Activated CD8-positive, alpha-beta memory T cell treated with anti-CD3 and anti-CD28 coated beads, Interleukin-2, amount 10 ng/mL, durations not matched to agents 7 days and 5 days (primary cell): ENCODE results near the gene ACAD8. TPM values are rescaled to one million over a fixed set of nuclear protein-coding genes. Genes with fewer than 3 reads are reported as not detected.
"Not testable (repeated sequence)": the region's sequence is repeated elsewhere in the genome, so short reads cannot be mapped to it uniquely, and the experiment has no call there.

Source experiments
- ATAC-seq: fragments of 150-1000 bp; cut with Tn5 transposase; one replicate; pipeline ENCODE4 v1.10.0; 2021; ENCODE audit warnings: moderate library complexity
- CTCF ChIA-PET: fragments of 350-600 bp; sonication (Branson Sonifier 250); formaldehyde crosslinking; loops from one replicate; lab custom pipeline; 2021; ENCODE audit warnings: antibody characterized with exemption; lab: Charles Lee
- DNase-seq: peaks from one replicate; pipeline ENCODE4 v3.0.0-alpha.2; 2020
- H3K27ac Mint-ChIP-seq: one replicate; pipeline ENCODE4 v1.8.0; 2021; ENCODE audit warnings: mild to moderate bottlenecking, mixed read lengths
- H3K27me3 Mint-ChIP-seq: one replicate; pipeline ENCODE4 v1.8.0; 2021; ENCODE audit warnings: mixed read lengths
- H3K36me3 Mint-ChIP-seq: one replicate; pipeline ENCODE4 v1.8.0; 2021; ENCODE audit warnings: mild to moderate bottlenecking, mixed read lengths
- H3K4me1 Mint-ChIP-seq: one replicate; pipeline ENCODE4 v1.8.0; 2021; ENCODE audit warnings: mixed read lengths
- H3K4me3 Mint-ChIP-seq: one replicate; pipeline ENCODE4 v1.8.0; 2021; ENCODE audit warnings: mild to moderate bottlenecking, moderate library complexity, mixed read lengths
- H3K9me3 Mint-ChIP-seq: one replicate; pipeline ENCODE4 v1.8.0; 2022; ENCODE audit warnings: low read depth, mixed read lengths
- total RNA-seq, 2 experiments: library from RNA; stranded (reverse); gene quantifications; one replicate each; pipeline ENCODE4 v1.2.3, GENCODE V29; 2021

ACAD8 gene
- total RNA-seq, 2 experiments from 2014 or later: 29.4 to 31.6 TPM

DNA sequence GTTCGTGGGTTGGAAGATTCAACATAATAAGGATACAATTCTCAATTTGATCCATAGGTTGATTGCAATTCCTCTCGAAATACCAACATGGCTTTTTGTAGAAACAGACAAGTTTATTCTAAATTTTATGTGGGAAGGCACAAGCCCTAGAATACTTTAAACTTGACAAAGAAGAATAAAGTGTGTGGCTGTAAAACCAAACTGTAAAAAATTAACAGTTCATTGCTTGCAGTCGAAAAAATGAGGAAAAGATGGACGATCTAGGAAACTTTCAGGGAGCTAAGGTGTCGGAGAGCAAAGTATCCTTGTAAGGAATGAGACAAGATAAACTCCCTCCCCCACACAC lies 21.8 kb downstream of the ACAD8 start:
- peaks cover 56% of the 10 kb centered on the region for H3K4me1 Mint-ChIP-seq
- peaks cover 11% of the 10 kb centered on the region for H3K36me3 Mint-ChIP-seq
- CTCF ChIA-PET: interaction anchor here (1.0 to 6.7 kb wide), 11 partner anchors 11 to 75 kb away, joined by 3 to 62 read pairs (median 6); partner anchors contain the start of genes ACAD8, NCAPD3, THYN1 and VPS26B

DNA sequence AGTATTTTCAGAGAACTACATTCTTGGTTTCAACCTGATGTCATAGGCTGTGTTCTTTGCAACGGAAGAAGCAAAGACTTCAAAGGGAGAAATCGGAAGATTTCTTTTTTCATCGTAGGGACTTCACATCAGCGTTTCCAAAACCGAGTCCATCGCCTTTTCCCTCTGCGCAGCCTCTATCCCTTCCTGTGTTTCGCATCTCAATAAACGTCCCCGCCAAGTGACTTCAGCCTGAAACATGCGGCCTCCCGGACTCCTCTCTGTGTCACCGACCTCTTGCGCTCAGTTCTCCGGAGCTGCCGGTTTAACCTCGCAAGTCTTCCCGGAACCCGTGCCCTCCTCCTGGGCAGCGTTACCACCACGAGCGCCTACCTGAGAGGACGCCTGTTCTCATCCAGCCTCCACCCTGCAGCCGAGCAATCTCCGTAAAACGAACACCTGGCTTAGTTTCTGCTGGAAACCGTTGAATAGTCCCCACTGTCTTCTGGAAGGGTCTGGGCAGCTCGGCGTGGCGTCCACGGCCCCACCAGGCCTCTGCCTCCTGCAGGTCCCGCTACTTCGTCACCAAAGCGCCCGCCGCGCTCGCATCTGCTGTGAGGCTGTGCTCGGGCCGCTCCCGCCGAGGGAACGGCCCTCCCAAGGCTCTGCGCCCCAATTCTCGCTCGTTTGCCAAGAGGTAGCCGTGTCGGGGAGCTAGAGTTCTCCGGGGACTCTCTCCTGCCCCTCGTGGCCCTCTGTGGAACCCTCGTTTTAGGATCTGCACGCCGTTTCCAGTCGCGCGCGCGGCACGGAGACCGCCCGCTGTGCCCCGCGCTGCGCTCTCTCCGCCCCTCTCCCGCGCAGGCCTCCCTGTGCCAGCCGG lies 22.4 kb downstream of the ACAD8 start, which contains the start of gene GLB1L3:
Gene GLB1L3 (plus strand): TSS at position 846 of the 862 bp plus-strand sequence. CDS start 362 bp downstream, outside the sequence.
- H3K36me3 Mint-ChIP-seq: peaks cover 12% of the 10 kb centered on the region
- H3K27me3 Mint-ChIP-seq: peaks cover 4% of the 10 kb centered on the region
- CTCF ChIA-PET: interaction anchor here (0.6 to 6.7 kb wide), 22 partner anchors 12 to 348 kb away, joined by 3 to 62 read pairs (median 4); partner anchors contain the start of genes ACAD8, NCAPD3, THYN1 and VPS26B
- H3K4me1 Mint-ChIP-seq: peaks cover 49% of the 10 kb centered on the region
- H3K4me3 Mint-ChIP-seq: peak within 1 kb of the TSS; percentile 96
- H3K27ac Mint-ChIP-seq: peak within 1 kb of the TSS; percentile 93
- no peaks in the 10 kb centered on the region for H3K9me3 Mint-ChIP-seq
- DNase-seq (peak; percentile 90), ATAC-seq (peak; percentile 93)

More for the DNA sequence above, 21.8 kb downstream of the ACAD8 start:
- peaks cover 4% of the 10 kb centered on the region for H3K27me3 Mint-ChIP-seq
- ATAC-seq (no peak), DNase-seq (no peak)
- no peaks in the 10 kb centered on the region for H3K9me3 Mint-ChIP-seq
- peak overlapping the region; percentile 96 for H3K4me3 Mint-ChIP-seq
- peak overlapping the region; percentile 93 for H3K27ac Mint-ChIP-seq

DNA sequence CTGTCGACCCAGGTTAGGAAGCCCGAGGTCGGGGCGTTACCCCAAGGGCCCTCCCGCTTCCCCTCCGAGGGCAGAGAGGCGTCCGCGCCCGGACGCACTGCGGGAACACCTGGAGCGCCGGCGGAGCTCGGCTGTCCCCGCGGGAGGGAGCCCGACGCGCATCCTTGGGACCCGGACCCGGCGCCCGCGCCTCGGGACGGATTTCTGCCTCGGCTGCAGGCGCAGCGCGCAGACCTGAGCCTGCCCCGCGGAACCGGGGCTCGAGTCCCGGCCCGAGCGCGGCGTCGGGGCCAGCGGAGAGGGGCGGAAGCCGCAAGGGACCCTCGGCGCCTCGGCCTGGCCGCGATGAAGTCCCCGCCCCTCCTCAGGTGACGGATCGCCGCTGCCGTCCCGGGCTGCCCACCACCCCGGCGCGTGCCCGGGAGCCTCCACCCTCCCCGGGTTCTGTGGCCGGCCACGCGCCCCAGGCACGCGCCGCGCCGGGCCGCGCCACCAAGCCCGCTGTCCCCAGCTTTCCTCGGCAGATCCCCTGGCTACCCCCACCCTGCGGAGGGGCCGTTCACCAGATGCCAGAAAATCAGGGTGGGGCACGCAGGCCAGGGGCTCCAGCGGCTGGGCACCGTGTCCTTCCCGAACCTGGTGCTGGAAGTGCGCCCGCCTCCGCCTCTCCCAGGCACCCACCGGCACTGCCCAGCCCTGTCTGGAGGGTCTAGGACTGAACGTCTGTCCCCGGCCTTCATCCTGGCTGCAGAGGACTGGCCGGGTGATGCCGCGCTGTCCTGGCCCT lies 23.2 kb downstream of the ACAD8 start:
- peak overlapping the region; percentile 93 for H3K27ac Mint-ChIP-seq
- H3K4me1 Mint-ChIP-seq: peaks cover 42% of the 10 kb centered on the region
- peak; percentile 40 for DNase-seq
- no peak for ATAC-seq
- no peaks in the 10 kb centered on the region for H3K9me3 Mint-ChIP-seq
- peaks cover 9% of the 10 kb centered on the region for H3K36me3 Mint-ChIP-seq
- H3K4me3 Mint-ChIP-seq: peak overlapping the region; percentile 96
- CTCF ChIA-PET: interaction anchor here (0.7 to 6.7 kb wide), 21 partner anchors 12 to 348 kb away, joined by 3 to 62 read pairs (median 4); partner anchors contain the start of genes ACAD8, NCAPD3, THYN1 and VPS26B
- H3K27me3 Mint-ChIP-seq: peaks cover 4% of the 10 kb centered on the region

DNA sequence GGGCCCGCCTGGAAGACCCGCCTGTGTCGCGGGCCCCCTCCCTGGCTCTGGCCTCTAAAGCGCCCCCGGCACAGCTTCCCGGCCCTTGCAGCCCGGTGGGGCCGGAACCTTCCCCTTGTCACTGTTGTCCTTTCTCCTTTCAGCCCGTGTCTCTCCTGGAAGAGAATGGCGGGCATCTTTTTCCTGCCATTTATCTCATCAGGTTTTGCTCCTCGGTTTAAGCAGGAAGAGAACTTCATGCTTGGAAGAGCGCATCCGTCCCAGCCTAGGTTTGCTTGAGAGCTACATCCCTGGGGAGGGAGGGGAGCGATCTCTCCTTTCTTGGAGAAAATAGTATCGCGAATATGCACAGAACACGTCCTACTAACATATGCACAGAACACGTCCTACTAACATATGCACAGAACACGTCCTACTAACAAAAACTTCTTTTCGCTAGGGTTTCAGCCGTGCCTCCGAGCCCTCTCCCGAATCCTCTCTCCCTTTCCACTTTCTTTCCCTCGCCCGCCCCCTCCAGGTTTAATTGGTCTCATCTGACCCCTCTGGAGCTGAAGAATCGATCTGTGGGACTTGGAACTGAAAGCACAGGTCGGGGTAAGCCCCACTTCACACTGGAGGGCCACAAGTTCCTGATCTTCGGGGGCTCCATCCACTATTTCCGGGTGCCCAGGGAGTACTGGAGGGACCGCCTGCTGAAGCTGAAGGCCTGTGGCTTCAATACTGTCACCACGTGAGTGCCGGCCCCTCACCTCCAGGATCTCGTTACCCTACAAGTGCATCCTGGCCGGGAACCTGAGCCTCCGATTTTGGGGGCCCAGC lies 24.0 kb downstream of the ACAD8 start:
- peak overlapping the region; percentile 75 for H3K4me3 Mint-ChIP-seq
- peak; percentile 28 for DNase-seq
- ATAC-seq: no peak
- peaks cover 39% of the 10 kb centered on the region for H3K4me1 Mint-ChIP-seq
- peaks cover 4% of the 10 kb centered on the region for H3K27me3 Mint-ChIP-seq
- CTCF ChIA-PET: interaction anchor here (0.9 to 6.7 kb wide), 5 partner anchors 14 to 72 kb away, joined by 3 to 62 read pairs (median 5); partner anchors contain the start of genes NCAPD3 and VPS26B
- peaks cover 7% of the 10 kb centered on the region for H3K36me3 Mint-ChIP-seq
- no peaks in the 10 kb centered on the region for H3K9me3 Mint-ChIP-seq
- H3K27ac Mint-ChIP-seq: peak overlapping the region; percentile 62

DNA sequence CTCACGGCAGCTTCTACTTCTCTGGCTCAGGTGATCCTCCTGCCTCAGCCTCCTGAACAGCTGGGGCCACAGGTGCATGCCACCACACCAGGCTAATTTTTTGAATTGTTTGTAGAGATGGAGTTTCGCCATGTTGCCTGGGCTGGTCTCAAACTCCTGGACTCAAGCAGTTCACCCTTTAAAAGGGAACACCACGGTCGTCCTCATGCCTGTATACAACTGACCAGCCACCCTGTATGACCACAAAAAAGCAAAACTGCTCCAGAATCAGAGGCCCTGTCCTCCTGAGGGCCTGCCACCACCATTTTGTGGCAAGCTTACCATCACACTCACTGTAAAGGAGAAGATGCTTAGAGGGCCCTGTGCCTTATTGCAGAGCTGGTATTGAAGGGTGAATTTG lies 25.0 kb downstream of the ACAD8 start:
- no peak for ATAC-seq
- CTCF ChIA-PET: interaction anchor here (1.2 kb wide), 1 partner anchor 44 kb away, joined by 3 read pairs; no protein-coding TSS in a partner anchor
- peaks cover 4% of the 10 kb centered on the region for H3K27me3 Mint-ChIP-seq
- no peak overlapping the region for H3K4me3 Mint-ChIP-seq
- H3K9me3 Mint-ChIP-seq: no peaks in the 10 kb centered on the region
- peaks cover 30% of the 10 kb centered on the region for H3K4me1 Mint-ChIP-seq
- peak; percentile 39 for DNase-seq
- H3K36me3 Mint-ChIP-seq: peaks cover 5% of the 10 kb centered on the region
- H3K27ac Mint-ChIP-seq: no peak overlapping the region

DNA sequence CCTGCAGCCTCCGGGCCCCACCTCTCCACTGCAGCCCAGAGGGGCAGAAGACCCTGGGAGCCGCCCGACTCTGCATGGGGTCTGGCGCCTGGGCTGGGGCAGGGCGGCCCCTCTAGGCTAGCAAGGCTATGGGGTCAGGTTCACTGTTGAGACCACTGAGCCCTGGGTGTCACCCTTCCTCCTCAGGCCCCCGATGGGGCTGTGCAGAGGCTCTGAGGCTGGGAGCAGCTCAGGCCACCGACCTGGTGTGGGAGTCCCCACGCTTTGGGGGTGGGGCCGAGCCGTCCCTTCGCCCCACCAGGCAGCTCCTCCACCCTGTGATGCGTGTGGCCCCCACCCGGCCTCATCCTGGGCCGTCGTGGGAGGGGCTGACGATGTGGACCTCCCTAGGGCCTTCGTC lies 28.3 kb downstream of the ACAD8 start:
- ATAC-seq, H3K27me3 Mint-ChIP-seq, DNase-seq, H3K27ac Mint-ChIP-seq, CTCF ChIA-PET, H3K36me3 Mint-ChIP-seq, H3K9me3 Mint-ChIP-seq, H3K4me1 Mint-ChIP-seq, H3K4me3 Mint-ChIP-seq: not testable (repeated sequence)

DNA sequence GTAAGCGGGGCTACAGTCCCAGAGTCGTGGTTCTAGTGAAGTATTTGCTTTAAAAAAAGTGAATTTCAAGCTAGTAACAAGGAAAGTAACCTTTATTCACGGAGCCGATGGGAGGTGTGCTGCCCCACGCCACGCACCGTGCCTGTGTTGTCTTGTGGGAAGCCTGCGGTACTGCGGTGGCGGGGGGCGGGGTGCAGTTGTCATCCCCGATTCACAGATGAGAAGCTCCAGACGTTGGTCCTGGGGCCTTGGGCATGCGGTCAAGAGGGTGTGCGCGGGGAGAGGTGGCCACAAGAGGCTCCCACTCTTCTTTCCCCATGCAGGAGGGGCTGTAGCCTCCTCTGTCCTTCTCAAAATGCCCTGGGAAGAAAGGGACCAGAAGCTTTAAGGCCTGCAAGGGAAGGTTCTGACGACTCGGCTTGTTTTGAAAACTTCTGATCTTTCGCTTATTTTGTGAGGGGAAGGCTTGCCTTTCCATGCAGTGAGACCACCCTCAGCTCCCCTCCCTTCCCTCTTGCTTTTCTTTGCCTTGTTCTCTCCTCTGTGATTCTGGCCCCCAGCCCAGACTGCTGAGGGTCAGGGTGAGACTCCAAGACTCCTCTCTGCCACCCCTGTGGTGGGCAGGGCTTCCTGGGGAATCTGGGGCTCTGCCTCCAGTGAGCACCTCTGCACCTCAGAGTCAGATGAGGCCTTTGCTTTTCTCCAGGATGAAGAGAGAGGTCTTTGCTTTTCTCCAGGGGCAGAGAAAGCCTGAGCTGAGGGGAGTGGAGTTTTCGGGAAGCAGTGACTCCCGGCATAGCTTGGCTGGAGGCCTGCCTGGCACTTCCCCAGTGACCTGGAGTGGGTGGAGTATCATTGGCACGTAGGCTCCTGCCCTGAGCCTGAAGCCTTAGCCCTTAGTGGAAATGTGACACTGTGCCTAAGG lies 29.0 kb downstream of the ACAD8 start:
- Mint-ChIP-seq H3K4me3 (no peak overlapping the region), H3K9me3 (no peaks in the 10 kb centered on the region), H3K27me3 (peaks cover under 1% of the 10 kb centered on the region), H3K4me1 (peaks cover 7% of the 10 kb centered on the region), H3K27ac (no peak overlapping the region), H3K36me3 (peaks cover 3% of the 10 kb centered on the region)
- peak; percentile 30 for DNase-seq
- CTCF ChIA-PET: no interaction called here
- ATAC-seq: no peak

DNA sequence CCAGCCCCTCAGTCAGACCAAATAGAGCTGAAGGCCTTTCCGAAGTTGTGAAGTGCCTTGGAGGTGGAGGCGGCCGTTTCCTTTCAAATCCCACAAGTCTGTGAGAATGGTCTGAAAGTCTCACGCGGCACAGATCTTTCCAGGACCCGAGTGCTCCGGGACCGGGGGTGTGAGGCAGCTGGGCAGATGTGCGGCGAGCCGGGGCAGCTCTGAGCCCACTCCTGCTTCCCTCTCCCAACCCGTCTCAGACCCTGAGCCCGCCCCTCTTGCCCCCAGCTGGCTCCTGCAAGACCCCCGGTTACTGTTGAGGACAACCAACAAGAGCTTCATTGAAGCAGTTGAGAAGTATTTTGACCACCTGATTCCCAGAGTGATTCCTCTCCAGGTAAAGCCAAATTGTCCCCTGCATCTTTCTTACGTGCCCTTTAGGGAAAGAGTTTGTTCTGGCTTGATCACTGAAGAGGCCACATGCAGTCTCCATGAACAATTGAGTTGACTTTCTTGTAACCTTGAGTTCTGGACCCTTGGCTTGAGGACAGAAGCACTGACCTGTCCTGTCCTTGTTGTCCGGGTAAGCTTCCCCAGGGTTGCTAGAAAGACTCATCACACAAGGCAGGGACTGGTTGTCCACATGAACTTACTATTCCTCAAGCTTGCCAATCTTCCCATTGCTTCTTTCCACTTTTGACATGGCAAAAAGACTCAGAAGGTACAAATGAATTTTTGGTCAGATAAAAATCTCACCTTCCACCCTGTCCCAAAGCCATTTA lies 30.3 kb downstream of the ACAD8 start:
- CTCF ChIA-PET: no interaction called here
- peaks cover 3% of the 10 kb centered on the region for H3K36me3 Mint-ChIP-seq
- no peak for ATAC-seq
- no peaks in the 10 kb centered on the region for H3K27me3 Mint-ChIP-seq
- H3K4me1 Mint-ChIP-seq: peaks cover 4% of the 10 kb centered on the region
- H3K4me3 Mint-ChIP-seq: no peak overlapping the region
- no peak overlapping the region for H3K27ac Mint-ChIP-seq
- no peaks in the 10 kb centered on the region for H3K9me3 Mint-ChIP-seq
- DNase-seq: peak; percentile 30

DNA sequence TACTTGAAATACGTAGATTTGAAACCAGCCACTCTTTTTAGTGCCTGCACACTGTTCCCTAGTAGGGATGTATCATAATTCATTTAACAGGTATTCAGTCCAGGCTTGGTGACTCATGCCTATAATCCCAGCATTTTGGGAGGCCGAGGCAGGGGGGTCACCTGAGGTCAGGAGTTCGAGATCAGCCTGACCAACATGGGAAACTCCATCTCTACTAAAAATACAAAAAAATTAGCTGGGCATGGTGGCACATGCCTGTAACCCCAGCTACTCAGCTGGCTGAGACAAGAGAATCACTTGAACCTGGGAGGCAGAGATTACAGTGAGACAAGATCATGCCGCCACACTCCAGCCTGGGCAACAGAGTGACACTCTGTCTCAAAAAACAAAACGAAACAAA lies 31.0 kb downstream of the ACAD8 start:
- H3K36me3 Mint-ChIP-seq, H3K27ac Mint-ChIP-seq, ATAC-seq, H3K9me3 Mint-ChIP-seq, CTCF ChIA-PET, H3K27me3 Mint-ChIP-seq, H3K4me3 Mint-ChIP-seq, DNase-seq, H3K4me1 Mint-ChIP-seq: not testable (repeated sequence)

DNA sequence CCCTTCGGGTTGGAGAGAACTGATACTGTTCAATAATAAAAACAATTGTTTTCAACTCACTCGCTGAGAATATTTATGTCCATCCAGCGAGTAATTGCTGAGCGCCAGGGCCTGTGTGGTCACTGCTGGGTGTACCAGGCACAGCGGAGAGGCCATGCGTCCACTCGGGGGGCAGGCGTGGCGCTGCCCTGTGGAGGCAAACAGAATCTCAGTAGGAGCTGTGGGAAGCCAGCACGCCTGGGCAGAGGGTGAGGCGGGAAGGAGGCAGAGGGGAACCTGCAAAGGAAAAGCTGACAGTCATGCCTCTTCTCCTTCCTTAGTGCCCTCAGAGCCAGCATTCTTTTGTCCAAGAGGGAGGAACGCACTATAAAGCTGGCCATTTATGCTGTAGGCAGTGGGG lies 34.2 kb downstream of the ACAD8 start:
- Mint-ChIP-seq H3K27ac (no peak overlapping the region), H3K4me3 (no peak overlapping the region), H3K27me3 (no peaks in the 10 kb centered on the region), H3K9me3 (no peaks in the 10 kb centered on the region), H3K36me3 (no peaks in the 10 kb centered on the region), H3K4me1 (no peaks in the 10 kb centered on the region)
- CTCF ChIA-PET: interaction anchor here (1.5 kb wide), 1 partner anchor 12 kb away, joined by 4 read pairs; the partner anchor contains the start of gene GLB1L3
- ATAC-seq (no peak), DNase-seq (peak; percentile 19)

DNA sequence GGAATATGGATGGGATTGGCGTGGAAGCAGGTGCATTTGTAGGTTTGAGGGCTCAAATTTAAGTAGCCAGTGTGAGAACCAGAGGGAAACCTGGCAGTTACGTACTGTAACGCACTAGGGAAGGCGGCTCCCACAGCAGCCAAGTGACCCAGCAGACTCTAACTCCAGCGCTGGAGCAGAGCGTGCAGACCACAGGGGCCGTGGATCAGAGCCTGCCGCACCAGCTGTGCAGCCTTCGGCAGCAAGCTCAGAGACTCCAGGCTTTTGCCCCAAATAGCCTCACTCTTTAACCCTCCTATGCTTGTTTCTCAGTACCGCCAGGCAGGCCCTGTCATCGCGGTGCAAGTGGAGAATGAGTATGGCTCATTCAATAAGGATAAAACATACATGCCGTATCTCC lies 35.1 kb downstream of the ACAD8 start:
- Mint-ChIP-seq H3K27me3 (no peaks in the 10 kb centered on the region), H3K36me3 (no peaks in the 10 kb centered on the region), H3K4me1 (no peaks in the 10 kb centered on the region), H3K4me3 (no peak overlapping the region), H3K27ac (no peak overlapping the region), H3K9me3 (no peaks in the 10 kb centered on the region)
- CTCF ChIA-PET: interaction anchor here (1.5 kb wide), 1 partner anchor 13 kb away, joined by 4 read pairs; the partner anchor contains the start of gene GLB1L3
- DNase-seq (peak; percentile 30), ATAC-seq (no peak)
